GM18520 (cell line): ENCODE results near the gene C1orf105.
"Not testable (repeated sequence)": the region's sequence is repeated elsewhere in the genome, so short reads cannot be mapped to it uniquely, and the experiment has no call there.

Experiments
- ATAC-seq: cut with Tn5 transposase; IDR thresholded peaks from one replicate; pipeline ENCODE4 v1.9.1; 2021; ENCODE audit not compliant: unreplicated experiment

Gene C1orf105

DNA sequence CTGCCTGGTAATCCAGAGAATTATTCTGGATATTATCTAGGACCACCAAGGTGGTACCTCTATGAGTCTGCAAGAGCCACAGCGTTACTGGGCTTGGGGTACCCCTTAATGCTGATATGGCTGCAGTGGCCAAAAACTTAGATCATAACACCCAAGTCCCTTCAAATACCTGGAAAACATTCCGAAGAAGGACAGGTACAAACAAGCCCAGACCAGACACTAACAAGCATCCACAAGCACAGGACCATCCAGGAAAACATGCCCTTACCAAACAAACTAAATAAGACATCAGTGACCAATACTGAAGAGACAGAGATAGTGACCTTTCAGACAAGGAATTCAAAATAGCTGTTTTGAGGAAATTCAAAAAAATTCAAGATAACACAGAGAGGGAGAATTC, 2.9 kb downstream of the C1orf105 start:
- no peak for ATAC-seq

DNA sequence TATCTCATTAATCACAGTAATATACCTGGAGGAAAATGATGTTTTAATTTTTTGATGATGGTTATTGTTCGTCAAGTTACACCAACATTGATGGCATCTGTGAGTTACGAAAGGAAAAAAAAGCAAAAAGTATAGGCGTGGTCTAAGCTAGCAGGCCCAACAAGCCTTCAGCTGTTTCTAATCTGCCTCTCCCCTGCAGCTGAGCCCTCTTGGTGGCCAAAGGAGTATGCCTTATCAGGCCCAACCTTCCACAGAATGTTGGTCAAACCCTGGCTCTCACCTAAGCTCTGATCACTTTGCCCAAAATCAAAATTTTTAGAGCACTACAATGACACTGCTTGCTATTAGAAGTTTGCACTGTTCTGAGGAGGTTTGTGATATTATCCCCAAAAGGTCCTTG, 4.9 kb downstream of the C1orf105 start:
- no peak for ATAC-seq

DNA sequence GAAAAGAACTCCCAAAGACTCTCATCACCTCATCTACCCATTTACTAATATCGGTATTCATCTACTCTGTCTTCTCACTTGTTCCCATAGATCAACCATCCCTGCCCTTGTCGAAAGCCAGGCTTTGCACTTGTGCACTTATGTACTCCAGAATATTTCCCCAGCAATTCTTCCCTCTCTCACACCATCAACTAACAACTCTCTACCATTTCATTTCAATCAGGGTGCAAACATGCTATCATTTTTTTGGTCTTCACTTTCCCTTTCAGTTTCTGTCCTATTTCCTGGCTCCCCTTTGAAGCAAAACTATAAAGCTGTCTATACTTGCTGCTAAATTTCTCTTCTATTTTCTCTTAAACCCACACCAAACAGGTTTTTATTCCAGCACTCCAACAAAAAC, 6.7 kb downstream of the C1orf105 start:
- ATAC-seq: no peak

DNA sequence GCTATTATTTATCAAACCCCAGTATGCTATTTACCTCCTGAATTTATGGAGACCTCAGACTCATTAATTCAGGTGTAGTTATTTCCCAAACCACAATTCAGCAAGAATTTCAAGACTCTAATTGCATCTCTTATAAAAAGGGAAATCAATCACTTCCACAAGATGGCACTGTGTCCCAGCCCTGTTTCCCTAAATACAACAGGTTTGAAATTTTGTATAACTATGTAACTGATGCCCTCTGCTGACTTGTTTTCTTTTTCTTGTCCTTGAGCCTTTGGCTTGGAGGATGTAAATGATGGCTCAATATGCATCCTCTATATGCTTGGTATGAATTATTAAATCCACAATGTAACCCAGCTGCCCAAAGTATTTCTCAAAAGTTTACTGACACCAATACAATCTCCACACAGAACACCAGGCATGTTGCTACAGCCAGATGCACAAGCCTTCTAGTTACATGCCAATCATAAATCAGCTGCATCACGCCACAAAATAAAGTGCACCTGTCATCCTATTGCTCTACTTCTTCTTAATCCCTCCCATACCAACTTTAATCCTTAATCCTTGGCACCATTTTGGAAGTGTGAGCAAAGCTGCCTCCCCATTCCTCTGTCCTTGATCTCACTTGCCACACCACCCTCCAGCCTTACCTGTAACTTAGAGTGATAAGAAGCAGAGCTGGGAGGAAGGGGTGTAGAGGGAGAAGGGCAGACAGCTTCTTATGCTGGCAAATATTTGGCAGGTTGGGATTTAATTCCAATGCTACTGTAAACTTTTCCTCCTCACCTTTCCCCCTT, 9.0 kb downstream of the C1orf105 start:
- ATAC-seq: no peak

DNA sequence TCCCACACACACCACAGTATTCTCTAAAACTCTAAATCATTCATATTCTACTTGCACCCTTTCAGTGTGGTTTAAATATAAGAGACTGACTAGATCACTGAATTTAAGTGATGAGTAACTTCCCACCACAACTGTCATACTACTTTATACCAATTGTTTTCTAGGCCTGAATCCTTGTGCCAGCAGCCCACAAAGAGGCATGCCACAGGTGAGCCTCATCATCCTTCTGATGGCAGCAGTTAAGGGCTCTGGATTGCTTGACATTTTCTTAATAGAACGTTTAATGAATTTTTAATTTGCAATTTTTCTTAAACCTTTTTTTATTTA, 9.6 kb downstream of the C1orf105 start:
- ATAC-seq: no peak

DNA sequence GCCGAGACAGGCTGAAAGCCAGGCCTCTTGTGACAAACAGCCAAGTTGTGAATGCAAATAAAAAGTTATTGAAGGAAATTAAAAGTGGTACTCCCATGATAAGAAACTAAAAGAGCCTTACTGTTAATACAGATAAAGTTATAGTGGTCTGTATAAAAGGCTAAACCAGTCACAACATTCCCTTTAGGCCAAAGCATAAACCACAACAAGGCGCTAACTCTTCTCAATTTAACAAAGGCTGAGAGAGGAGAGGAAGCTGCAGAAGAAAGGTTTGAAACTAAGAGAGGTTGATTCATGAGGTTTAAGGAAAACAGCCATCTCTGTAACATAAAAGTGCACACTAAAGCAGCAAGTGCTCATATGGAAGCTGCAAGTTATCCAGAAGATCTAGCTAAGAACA, 10.7 kb downstream of the C1orf105 start:
- ATAC-seq: no peak

DNA sequence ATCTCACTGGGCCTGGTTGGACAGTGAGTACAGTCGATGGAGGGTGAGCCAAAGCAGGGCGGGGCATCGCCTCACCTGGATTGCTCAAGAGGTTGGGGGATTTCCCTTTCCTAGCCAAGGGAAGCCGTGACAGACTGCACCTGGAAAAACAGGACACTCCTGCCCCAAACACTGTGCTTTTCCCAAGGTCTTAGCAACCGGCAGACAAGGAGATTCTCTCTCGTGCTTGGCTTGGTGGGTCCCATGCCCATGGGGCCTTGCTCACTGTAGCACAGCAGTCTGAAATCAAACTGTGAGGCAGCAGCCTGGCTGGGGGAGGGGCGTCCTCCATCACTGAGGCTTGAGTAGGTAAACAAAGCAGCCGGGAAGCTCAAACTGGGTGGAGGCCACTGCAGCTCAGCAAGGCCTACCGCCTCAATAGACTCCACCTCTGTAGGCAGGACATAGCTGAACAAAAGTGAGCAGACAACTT, 11.3 kb downstream of the C1orf105 start:
- no peak for ATAC-seq

DNA sequence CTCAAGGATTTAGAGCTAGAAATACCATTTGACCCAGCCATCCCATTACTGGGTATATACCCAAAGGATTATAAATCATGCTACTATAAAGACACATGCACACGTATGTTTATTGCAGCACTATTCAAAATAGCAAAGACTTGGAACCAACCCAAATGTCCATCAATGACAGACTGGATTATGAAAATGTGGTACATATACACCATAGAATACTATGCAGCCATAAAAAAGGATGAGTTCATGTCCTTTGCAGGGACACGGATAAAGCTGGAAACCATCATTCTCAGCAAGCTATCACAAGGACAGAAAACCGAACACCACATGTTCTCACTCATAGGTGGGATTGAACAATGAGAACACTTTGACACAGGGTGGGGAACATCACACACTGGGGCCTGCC, 16.7 kb downstream of the C1orf105 start:
- ATAC-seq: not testable (repeated sequence)

DNA sequence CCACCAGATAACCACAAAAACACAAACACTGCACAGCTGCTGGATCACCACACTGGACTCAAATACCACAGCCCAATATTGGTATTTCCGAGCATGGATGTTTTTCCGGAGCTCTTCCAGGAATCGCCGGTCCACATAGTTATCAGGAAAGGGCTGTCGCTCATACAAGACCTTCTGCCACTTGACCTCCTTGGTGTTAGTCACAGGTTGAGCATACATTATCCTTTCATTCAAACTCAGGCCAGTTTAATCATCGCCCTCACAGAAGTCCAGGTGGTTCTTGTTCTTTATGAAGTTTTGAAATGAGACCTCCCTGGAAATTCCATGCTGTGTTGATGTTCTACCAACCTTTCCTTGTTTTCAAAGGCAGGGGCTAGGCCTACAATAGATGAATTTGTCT, 21.9 kb downstream of the C1orf105 start:
- no peak for ATAC-seq

DNA sequence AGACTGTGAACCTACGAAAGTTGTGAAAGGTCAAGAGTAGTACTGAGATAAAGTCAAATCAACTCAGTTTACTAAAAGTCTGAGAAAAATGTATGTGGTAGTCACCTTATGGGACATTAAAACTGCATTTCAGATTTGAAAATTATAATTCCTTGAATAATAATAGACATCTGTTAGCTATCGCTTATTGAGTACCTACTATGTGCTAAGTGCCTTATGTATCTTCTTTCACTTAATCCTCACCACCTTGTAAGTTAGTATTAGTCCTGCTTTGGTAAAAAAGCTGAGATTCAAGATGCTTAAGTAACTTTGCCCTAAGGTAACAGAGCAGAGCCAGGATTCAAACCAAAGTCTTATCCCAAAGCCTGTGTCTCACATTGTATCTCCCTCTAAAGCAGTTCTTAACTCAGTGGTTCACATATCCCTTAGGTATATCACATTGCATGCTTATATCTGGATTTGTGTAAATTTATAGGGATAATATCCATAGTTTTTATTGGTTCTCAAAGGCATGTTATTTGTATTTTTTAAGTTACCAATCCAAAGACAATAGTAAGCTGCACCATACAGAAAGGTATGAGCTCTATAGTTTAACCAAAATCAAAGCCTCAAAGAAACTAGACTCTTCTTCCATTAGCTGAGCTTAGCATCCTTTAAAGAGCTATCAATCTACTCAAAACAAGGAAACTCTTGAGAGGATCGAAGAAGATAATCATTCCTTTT, 22.5 kb downstream of the C1orf105 start:
- no peak for ATAC-seq

DNA sequence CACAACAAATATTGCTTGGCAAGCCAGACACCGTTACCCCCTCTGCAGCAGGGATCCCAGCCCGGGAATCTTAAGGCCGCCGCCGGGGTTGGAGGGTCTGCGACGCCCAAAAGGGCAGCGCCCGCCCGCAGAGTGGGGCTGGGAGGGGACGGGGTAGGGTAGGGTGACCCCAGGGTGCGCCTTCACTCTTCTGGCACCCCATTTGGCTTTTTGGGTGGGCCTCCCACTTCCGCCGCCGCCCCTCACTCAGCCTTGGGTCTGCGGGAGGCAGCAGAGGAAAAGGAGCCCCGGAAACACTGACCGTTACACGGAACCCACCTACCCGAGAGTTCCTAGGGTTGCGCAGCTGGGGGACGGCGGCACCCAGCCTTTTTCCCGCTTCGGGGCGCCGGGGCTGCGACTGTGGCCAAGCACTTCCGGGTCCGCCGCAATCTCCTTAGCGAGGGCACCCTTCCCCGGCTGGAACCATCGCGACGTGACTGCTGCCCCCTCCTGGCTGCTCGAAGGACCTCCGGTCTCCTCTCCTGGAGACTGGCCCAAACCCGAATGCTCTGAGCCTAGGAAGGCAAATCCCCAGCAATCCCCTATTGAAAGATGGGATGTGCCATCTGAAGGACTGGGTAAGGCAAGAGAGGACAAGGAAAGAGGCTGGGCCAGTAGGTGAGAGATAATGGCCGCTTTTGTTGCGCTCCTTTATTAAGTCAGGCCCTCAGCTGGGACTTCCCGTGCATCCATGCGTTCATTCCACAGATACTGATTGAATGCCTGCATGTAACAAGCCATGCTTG, 23.4 kb downstream of the C1orf105 start, which contains the start of gene PIGC:
Gene PIGC (minus strand): TSS at position 404 of the 788 bp plus-strand sequence. CDS start 1,447 bp downstream, outside the sequence.
- peak; percentile 92 for ATAC-seq

DNA sequence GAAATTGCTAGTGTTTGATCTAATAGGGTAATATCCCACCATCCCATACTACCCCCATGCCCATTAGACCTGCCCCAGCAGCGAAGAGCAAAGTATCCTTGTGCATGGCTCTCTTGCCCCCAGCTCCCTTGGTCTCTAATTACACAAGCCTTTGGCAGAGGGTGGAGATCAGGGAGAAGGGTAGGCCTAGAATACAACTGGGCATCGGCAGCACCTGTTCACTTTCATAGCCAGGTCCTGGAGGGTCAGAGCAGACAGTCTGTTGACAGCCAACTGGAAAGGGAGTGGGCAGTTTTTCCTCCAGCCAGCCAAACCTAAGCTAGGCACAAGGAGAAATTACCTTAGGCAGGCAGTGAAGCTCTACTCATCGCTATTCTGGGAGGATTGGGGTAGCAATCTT, 26.1 kb downstream of the C1orf105 start:
- no peak for ATAC-seq

DNA sequence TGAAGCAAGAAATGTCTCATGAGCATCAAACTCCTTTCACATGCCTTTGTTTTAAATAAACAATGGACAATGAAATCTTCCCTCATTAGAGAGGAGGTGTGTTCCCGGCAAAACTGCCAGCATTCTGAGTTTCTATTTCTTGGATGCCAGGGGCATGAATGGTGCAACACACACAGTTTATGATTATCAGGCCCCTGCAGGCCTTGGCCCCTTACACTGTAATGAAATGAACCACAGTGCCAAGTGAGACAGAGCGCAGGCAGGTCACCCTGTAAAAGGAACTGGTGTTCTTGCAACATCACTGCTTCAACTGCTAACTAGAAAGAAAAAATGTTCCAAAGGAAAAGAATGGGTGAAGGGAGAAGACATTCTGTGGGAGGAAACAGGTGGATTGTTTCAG, 27.2 kb downstream of the C1orf105 start:
- no peak for ATAC-seq

DNA sequence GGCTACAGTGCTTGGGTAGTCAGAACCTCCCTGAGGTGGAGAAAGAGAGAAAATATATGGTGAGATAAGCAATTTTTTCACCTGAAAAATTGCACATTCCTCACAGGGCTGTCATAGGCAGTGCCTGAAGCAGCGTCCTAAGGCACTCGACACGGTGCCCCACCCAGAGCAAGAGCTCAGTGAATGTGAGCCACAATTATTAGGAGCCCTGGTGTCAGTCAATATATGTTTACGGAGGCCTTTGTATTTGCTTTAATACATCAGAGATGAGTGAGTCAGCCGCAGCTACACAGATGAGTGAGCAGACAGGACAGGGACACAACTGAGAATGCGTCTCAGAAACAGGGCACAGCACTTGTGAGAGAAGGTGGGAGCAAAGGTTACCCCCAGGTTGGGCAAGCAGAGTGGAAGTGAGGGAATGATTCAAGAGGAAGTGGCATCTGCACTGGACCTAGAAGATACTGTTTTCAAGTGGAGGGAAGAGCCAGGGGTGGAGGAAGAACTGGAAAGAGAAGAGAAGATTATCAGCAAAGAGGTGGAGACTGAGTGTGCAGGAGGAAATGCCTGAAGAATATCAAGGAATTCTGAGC, 28.6 kb downstream of the C1orf105 start:
- no peak for ATAC-seq

DNA sequence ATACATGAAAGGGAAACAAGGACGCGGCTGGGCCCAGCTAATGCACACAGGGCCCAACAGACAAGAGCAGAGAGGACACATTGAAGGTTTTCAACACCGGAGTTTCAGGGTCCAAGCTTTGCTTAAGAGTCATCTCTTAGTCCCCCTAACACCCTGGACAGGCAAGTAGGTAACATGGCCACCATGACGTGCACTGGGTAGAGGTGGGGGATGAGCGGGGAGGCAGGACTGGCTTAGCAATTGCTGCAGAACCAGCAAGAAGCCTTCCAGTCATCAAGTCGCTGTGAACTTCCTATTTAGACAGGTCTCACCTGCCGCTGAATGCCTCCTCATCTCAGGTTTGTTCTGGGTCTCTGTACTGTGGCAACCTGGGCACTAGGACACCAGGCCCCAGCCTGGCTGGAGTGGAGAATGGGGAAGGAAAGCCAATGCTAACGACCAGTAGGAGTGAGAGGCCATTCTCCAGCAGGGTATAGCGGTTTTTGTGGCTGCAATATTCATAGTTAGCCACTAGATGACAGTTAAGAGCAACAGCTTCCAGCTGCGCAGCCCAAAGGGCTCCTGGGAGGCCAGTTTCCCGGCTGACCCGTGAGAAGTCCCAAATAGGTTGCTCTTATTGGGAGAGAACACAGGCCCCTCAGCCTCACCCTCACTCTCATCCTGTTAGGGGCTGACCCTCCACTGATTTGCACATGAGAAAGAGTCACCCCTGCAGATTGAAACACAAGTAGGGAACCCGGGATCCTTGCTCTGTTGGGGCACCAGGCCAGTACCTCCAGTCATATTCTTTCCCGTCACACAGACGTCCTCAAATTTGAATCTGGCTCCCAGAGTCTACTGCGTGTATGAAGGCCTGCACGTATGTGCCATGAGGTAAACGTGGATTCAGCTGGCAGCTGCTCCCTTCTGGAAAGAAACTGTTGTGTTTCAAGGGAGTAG, 29.4 kb downstream of the C1orf105 start:
- peak; percentile 82 for ATAC-seq

DNA sequence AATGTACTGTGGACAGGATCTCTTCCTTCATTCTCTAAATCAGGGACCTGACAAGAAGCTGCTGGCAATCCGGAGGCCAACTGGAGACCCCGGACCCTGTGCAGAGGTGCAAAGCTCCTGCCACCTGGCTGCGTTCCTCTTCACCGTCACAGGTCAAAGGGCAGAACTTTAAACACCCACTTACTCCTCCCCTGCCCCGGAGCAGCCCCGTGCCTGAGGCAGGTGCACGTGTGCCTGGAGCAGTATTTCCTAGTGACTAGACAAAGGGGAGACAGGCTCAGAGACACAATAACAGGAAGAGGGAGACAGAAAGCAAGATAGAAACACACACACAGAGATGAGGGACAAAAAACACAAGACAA, 30.0 kb downstream of the C1orf105 start:
- ATAC-seq: no peak

DNA sequence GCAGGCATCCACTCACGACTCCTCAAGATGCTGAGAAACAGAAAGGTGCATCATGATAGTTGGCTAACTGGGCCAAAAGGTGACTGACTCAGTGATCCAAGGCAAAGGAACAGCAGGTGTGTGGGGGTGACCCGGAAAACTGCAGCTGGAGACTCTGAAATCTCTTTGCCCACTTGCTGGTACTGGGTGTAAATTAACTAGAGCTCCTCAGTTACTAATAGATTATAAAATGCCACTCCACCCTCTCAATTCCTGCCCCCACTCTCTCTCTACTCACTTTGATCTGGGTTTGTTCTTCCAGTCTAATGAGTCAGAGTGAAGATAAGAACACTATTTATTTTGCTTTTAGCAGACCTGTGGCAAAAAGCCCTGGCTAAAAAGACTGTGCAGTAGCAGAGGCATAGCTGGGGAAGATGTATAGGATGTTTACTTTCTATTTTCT, 30.5 kb downstream of the C1orf105 start:
- no peak for ATAC-seq

DNA sequence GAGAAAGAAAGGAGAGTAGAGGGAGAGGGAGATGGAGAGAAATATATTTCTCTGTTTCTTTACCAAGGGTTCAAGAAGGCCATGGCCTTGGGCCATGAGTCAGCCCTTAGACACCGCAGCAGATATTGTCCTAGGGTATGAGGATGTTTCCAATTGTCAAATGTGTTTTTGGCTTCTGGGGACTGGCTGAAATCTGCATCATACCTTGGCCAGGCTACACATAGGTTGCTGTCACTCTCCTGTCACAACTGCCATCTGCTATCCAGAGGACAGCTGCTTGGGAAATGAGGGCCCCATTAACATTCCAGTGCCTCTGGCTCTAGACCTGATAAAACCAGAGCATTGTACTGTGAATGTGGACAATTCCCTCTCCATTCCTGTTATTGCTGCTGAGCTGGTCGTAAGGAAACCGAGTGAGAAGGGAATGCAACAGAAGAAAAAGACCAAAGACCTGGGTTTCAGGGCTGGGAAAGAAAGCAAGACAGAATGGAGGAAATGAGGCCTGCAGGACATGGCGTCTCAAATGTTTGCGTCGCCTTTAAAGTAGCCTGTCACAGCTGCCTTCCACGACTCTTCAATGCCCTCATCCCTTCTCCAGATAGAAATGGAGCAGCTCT, 32.2 kb downstream of the C1orf105 start:
- no peak for ATAC-seq

DNA sequence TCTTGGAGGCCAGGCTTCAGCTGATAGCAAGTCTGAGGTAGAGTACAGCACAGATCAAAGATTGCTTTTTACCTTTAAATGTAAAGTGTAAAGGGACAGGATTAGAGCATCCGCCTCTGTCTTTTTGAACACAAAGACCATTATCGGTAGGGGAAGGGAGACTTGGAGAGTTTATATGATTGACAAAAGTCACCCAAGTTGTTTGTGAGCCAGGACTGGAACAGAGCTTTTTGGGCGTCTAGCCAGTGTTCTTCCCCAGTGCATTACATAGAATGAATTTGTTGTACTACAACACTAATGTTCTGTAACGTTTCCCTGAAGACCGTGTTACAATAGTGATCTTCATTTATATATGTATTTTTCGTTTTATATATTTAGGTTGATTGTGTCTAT, 32.7 kb downstream of the C1orf105 start:
- no peak for ATAC-seq

DNA sequence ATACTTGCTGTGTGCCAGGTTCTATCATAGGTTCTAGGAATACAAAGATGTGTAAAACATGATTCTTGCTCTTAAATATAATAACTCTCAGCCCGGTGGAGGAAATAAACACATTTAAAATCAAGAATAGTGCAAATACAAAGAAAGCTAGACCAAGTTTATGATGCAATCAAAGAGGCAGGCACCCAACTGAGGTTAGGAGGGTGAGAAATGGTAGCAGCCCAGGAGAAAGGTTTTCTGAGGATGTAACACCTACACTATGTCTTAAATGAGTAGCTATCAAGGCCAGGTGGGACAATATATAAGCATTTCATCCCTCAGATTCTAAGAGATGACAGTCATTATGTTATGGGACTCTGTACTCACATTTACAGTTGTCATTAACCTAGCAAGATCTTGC, 33.1 kb downstream of the C1orf105 start:
- ATAC-seq: no peak
